Measurements from ENCODE around the gene BORCS6. TPM values are rescaled to one million over a fixed set of nuclear protein-coding genes. Genes with fewer than 3 reads are reported as not detected.

Gene BORCS6
- total RNA-seq, 1 donor = 9.4 TPM

GRCh38 chr17:8138672-8139371, 51.2 kb downstream of the BORCS6 start:
- Histone ChIP-seq H2AFZ (ENCODE audit: low read length) (peak overlapping the region; percentile 21), H3K27ac (ENCODE audit: low read depth, low read length) (peak overlapping the region; percentile 87), H3K4me3 (ENCODE audit: insufficient read depth, low read length) (peak overlapping the region; percentile 70), H3K36me3 (ENCODE audit: insufficient read depth, low read length) (peaks cover 32% of the 10 kb centered on the region), H3K79me2 (ENCODE audit: insufficient read depth, low read length) (no peaks in the 10 kb centered on the region), H3K9me3 (ENCODE audit: low read depth, low read length) (no peaks in the 10 kb centered on the region), H3K27me3 (ENCODE audit: insufficient read depth, low read length) (no peaks in the 10 kb centered on the region), H4K20me1 (ENCODE audit: insufficient read depth, low read length) (peaks cover 7% of the 10 kb centered on the region), H3K4me2 (ENCODE audit: insufficient read depth, low read length) (peak overlapping the region; percentile 84), H3K4me1 (ENCODE audit: insufficient read depth, low read length) (peaks cover 14% of the 10 kb centered on the region)
- peak; percentile 96 for DNase-seq (ENCODE audit: insufficient read length, low spot score, missing footprints)
- peak; percentile 96 for TF ChIP-seq CTCF (IDR thresholded peaks at IDR 0.05; ENCODE audit: extremely low read depth, low read depth, low read length)

- H3K4me1 ChIP-seq (ENCODE audit: insufficient read depth, low read length) = peaks cover 14% of the 10 kb centered on the region
- H3K79me2 ChIP-seq (ENCODE audit: insufficient read depth, low read length) = no peaks in the 10 kb centered on the region
- peak overlapping the region; percentile 84 for H3K4me2 ChIP-seq (ENCODE audit: insufficient read depth, low read length)
- TF ChIP-seq CTCF (IDR thresholded peaks at IDR 0.05; ENCODE audit: extremely low read depth, low read depth, low read length) = no peak
- DNase-seq (ENCODE audit: insufficient read length, low spot score, missing footprints) = no peak
- H4K20me1 ChIP-seq (ENCODE audit: insufficient read depth, low read length) = peaks cover 7% of the 10 kb centered on the region
- no peaks in the 10 kb centered on the region for H3K9me3 ChIP-seq (ENCODE audit: low read depth, low read length)
- peak overlapping the region; percentile 36 for H2AFZ ChIP-seq (ENCODE audit: low read length)
- H3K36me3 ChIP-seq (ENCODE audit: insufficient read depth, low read length) = peaks cover 30% of the 10 kb centered on the region
- H3K27me3 ChIP-seq (ENCODE audit: insufficient read depth, low read length) = no peaks in the 10 kb centered on the region
- no peak overlapping the region for H3K27ac ChIP-seq (ENCODE audit: low read depth, low read length)
- H3K4me3 ChIP-seq (ENCODE audit: insufficient read depth, low read length) = peak overlapping the region; percentile 46
Observed at GRCh38 chr17:8138374-8138671, 51.7 kb downstream of the BORCS6 start.

Other genes with a start within 250 kb of the BORCS6 start
- not detected in 2 replicates for gene GUCY2D, start 187.6 kb downstream of the BORCS6 start, total RNA-seq
- gene ALOX15B, start 151.1 kb downstream of the BORCS6 start, total RNA-seq = under 0.01 TPM in 2 replicates
- not detected in 2 replicates for gene ALOX12B, start 102.5 kb downstream of the BORCS6 start, total RNA-seq
- not detected in 2 replicates for gene ALOXE3, start 71.7 kb downstream of the BORCS6 start, total RNA-seq
- gene HES7, start 66.1 kb downstream of the BORCS6 start, total RNA-seq = not detected in 2 replicates
- 11.2 and 16.6 TPM in 2 replicates for gene PER1, start 37.8 kb downstream of the BORCS6 start, total RNA-seq
- 5.3 and 5.4 TPM in 2 replicates for gene VAMP2, start 27.2 kb downstream of the BORCS6 start, total RNA-seq
- 8.3 and 8.8 TPM in 2 replicates for gene TMEM107, start 13.8 kb downstream of the BORCS6 start, total RNA-seq
- 3.6 and 4.7 TPM in 2 replicates for gene AURKB, start 20.4 kb upstream of the BORCS6 start, total RNA-seq
- gene CTC1, start 57.9 kb upstream of the BORCS6 start, total RNA-seq = 6.2 and 7.6 TPM in 2 replicates
- gene PFAS, start 59.1 kb upstream of the BORCS6 start, total RNA-seq = 14.1 and 18.8 TPM in 2 replicates
- gene RANGRF, start 98.5 kb upstream of the BORCS6 start, total RNA-seq = 8.0 and 8.3 TPM in 2 replicates
- gene SLC25A35, start 105.2 kb upstream of the BORCS6 start, total RNA-seq = 1.1 and 2.1 TPM in 2 replicates
- not detected in 2 replicates for gene ARHGEF15, start 120.1 kb upstream of the BORCS6 start, total RNA-seq
- not detected in 2 replicates for gene ODF4, start 149.7 kb upstream of the BORCS6 start, total RNA-seq
- gene RPL26, start 193.0 kb upstream of the BORCS6 start, total RNA-seq = 1,921 and 2,089 TPM in 2 replicates
- gene RNF222, start 207.6 kb upstream of the BORCS6 start, total RNA-seq = not detected in 2 replicates
- 69.8 and 72.8 TPM in 2 replicates for gene NDEL1, start 245.7 kb upstream of the BORCS6 start, total RNA-seq